Neuron (in vitro differentiated cells): ENCODE measurements around the gene APOB.

Experiments used
- H2AFZ ChIP-seq: one replicate; pipeline ENCODE4 v1.6.1; 2013; ENCODE audit warnings: low read depth, mild to moderate bottlenecking, inconsistent platforms, low read length, moderate library complexity
- H3K27me3 ChIP-seq: one replicate; pipeline ENCODE4 v1.6.1; 2013; ENCODE audit warnings: low read length; ENCODE audit not compliant: insufficient read depth
- H3K36me3 ChIP-seq: one replicate; pipeline ENCODE4 v1.6.1; 2013; ENCODE audit warnings: low read length; ENCODE audit not compliant: insufficient read depth
- H3K4me1 ChIP-seq: one replicate; pipeline ENCODE4 v1.6.1; 2013; ENCODE audit warnings: low read length; ENCODE audit not compliant: insufficient read depth
- H3K4me3 ChIP-seq: 2 replicates; pipeline ENCODE4 v1.5.1; 2013; ENCODE audit warnings: mild to moderate bottlenecking, low read length, moderate library complexity
- H3K9me3 ChIP-seq: one replicate; pipeline ENCODE4 v1.6.1; 2013; ENCODE audit warnings: low read length

The APOB gene

GRCh38 chr2:21024198-21024597, 19.7 kb downstream of the APOB start:
- no peak overlapping the region for H2AFZ ChIP-seq
- no peaks in the 10 kb centered on the region for H3K27me3 ChIP-seq
- H3K4me3 ChIP-seq: no peak overlapping the region
- no peaks in the 10 kb centered on the region for H3K9me3 ChIP-seq
- H3K4me1 ChIP-seq: no peaks in the 10 kb centered on the region
- no peaks in the 10 kb centered on the region for H3K36me3 ChIP-seq

DNA sequence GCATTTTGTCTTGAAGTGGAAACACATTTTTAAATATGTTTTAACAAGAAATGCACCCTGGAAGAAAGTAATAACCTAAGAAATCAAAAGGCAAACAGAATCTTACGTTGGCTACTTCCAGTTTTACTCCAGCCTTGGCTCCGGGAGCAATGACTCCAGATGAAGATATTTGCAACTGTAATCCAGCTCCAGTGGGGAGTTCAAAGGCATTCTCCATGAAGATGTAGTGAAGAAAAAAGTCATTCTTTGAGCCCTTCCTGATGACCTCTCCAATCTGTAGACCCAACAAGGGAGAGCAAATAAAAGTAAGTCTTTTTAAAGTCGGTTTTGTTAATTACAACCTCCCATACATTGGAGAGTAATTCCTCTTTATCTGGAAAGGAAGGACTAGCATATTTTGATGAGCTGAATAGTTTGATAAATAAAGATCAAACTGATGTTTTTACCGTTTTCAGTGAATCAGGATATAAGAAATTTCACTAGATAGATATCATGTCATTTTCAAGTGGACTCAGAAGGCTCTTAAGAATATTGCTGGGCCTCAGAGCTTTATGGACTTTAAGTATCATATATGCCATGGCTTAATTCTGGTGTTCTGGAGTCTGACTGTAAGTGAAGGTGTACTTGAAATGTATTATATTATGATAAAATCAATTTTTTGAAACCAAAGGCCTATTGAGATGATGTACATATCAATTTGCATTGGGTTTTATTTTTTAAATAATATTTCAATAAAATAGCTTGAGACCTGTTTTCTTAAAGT, 20.3 kb downstream of the APOB start:
- no peaks in the 10 kb centered on the region for H3K36me3 ChIP-seq
- H3K9me3 ChIP-seq: no peaks in the 10 kb centered on the region
- H3K4me1 ChIP-seq: no peaks in the 10 kb centered on the region
- no peak overlapping the region for H3K4me3 ChIP-seq
- H2AFZ ChIP-seq: no peak overlapping the region
- no peaks in the 10 kb centered on the region for H3K27me3 ChIP-seq

GRCh38 chr2:21022792-21023367, 21.0 kb downstream of the APOB start:
- H3K4me3 ChIP-seq: no peak overlapping the region
- H3K36me3 ChIP-seq: no peaks in the 10 kb centered on the region
- H3K4me1 ChIP-seq: no peaks in the 10 kb centered on the region
- no peak overlapping the region for H2AFZ ChIP-seq
- no peaks in the 10 kb centered on the region for H3K9me3 ChIP-seq
- H3K27me3 ChIP-seq: no peaks in the 10 kb centered on the region

GRCh38 chr2:21021430-21021829, 22.4 kb downstream of the APOB start:
- Histone ChIP-seq H3K4me1 (no peaks in the 10 kb centered on the region), H3K27me3 (no peaks in the 10 kb centered on the region), H2AFZ (no peak overlapping the region), H3K9me3 (no peaks in the 10 kb centered on the region), H3K4me3 (no peak overlapping the region), H3K36me3 (no peaks in the 10 kb centered on the region)

DNA sequence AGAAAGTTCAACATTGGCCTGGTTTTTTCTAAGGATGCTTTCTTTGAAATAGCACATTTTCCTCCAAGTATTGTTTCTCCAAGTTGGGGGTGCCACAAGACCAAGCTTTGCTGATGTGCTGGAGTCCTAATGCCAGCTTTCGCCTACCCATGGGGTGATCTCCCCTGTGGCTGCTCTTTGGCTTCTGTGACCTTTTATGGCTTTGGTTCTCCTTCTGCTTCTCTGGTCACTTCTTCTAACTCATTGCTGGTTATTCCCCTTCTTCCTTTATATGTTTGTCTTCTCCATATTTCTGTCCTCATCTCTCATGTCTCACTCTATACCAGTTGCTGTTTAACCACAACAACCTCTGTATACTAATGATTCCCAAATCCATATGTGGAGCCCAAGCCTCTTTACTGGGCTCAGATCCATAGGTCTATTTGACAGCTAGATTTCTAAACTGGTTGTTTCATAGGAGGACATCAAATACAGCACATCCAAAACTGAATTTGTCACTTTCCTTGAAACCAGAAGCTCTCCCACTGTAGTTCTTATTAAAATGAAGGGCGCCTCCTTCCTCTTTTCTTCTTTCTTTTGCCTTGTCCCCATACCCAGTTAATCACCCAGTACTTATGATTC, 23.1 kb downstream of the APOB start:
- Histone ChIP-seq H3K4me3 (no peak overlapping the region), H3K4me1 (no peaks in the 10 kb centered on the region), H3K27me3 (no peaks in the 10 kb centered on the region), H3K9me3 (no peaks in the 10 kb centered on the region), H3K36me3 (no peaks in the 10 kb centered on the region), H2AFZ (no peak overlapping the region)

DNA sequence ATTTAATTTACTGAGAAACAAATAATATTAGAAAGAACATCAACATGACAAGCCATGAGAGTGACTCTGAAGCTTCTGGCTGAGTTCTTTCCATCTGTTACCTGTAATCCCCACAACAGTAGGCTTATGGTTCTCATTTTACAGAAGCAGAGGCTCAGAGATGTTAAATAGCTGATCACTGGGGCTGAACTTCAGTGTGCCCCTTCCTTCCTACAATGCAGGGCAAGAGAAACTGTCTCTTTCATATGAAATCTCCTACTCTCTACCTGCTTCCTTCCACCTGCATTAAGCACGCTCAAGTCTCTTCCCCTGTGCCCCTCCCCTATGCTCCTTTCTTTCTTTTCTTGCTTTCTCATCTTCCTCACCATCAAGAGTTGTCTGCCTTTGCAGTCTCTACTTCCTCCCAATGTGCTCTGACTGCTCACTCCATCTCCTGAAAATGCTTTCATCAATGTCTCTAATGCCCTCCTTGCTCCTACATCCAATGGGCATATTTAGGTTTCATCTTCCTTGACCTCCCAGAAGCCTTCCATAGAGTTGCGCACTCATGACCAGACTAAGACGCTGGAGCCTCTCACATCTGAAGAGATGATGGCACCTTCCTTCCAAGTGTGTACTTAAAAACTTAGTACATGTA, 23.7 kb downstream of the APOB start:
- Histone ChIP-seq H3K4me3 (no peak overlapping the region), H3K9me3 (no peaks in the 10 kb centered on the region), H3K36me3 (no peaks in the 10 kb centered on the region)

DNA sequence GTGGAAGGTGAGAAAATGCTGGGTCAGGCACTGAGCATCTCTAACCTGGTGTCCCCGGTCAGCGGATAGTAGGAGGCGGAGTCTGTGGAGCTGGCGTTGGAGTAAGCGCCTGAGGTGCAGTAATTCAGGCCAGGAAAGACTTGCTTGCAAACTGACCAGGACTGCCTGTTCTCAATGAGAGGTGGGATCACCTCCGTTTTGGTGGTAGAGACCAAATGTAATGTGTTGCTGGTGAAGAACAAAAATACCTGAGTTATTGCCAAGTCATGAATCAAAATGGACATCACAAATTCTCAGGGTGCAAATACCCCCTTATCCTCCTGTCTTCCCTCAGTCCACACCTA, 24.2 kb downstream of the APOB start:
- Histone ChIP-seq H3K36me3 (no peaks in the 10 kb centered on the region), H3K9me3 (no peaks in the 10 kb centered on the region), H2AFZ (no peak overlapping the region), H3K27me3 (no peaks in the 10 kb centered on the region), H3K4me1 (no peaks in the 10 kb centered on the region), H3K4me3 (no peak overlapping the region)

More for the DNA sequence above, 23.7 kb downstream of the APOB start:
- Histone ChIP-seq H2AFZ (no peak overlapping the region), H3K27me3 (no peaks in the 10 kb centered on the region), H3K4me1 (no peaks in the 10 kb centered on the region)

GRCh38 chr2:21019000-21019677, 24.7 kb downstream of the APOB start:
- H3K9me3 ChIP-seq: no peaks in the 10 kb centered on the region
- no peak overlapping the region for H2AFZ ChIP-seq
- H3K36me3 ChIP-seq: no peaks in the 10 kb centered on the region
- no peaks in the 10 kb centered on the region for H3K4me1 ChIP-seq
- H3K27me3 ChIP-seq: no peaks in the 10 kb centered on the region
- H3K4me3 ChIP-seq: no peak overlapping the region

DNA sequence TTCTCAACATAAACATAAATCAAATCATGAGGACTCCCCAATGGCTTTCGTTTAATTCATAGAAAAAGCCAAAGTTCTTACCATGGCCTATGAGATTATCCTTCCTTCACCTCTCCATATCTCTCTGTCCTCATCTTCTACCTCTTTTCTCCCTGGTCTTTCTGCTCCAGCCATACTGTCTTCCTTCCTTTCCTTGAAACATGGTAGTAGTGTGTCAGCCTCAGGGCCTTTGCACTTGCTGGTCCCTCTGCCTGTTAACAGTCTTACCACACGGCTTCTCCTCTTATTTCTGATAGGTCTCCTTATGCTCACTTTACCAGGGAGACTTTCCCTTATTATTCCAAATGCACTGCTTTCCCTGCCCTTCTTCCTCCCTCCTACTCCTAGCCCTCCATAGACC, 25.6 kb downstream of the APOB start:
- H2AFZ ChIP-seq: no peak overlapping the region
- H3K36me3 ChIP-seq: no peaks in the 10 kb centered on the region
- H3K4me1 ChIP-seq: no peaks in the 10 kb centered on the region
- no peaks in the 10 kb centered on the region for H3K27me3 ChIP-seq
- H3K9me3 ChIP-seq: no peaks in the 10 kb centered on the region
- no peak overlapping the region for H3K4me3 ChIP-seq

DNA sequence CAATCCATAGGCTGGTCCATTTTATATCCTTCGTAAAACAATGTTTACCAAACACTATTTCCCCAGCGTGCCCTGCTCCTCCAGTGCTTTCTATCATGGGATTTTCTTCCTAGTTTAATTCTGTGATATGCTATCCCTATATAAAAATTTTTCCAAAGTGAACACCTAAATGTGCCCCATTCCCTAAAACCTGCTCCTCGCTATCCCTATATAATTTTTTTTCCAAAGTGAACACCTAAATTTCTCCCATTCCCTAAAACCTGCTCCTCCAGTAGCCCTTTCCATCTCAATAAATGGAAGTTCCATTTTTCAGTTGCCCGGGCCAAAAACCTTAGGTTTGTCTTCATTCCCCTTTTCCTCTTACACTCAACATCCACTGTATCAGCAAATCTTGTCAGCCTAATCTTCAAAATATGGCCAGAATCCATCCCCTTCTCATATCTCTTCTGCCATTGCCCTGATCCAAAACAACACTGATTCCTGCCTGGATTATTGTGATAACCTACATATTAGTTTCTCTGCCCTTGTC, 26.1 kb downstream of the APOB start:
- H3K36me3 ChIP-seq: no peaks in the 10 kb centered on the region
- H2AFZ ChIP-seq: no peak overlapping the region
- no peaks in the 10 kb centered on the region for H3K27me3 ChIP-seq
- H3K4me1 ChIP-seq: no peaks in the 10 kb centered on the region
- H3K9me3 ChIP-seq: no peaks in the 10 kb centered on the region
- no peak overlapping the region for H3K4me3 ChIP-seq

GRCh38 chr2:21015281-21015645, 28.6 kb downstream of the APOB start:
- H2AFZ ChIP-seq: no peak overlapping the region
- no peaks in the 10 kb centered on the region for H3K9me3 ChIP-seq
- no peaks in the 10 kb centered on the region for H3K27me3 ChIP-seq
- H3K36me3 ChIP-seq: no peaks in the 10 kb centered on the region
- H3K4me1 ChIP-seq: no peaks in the 10 kb centered on the region
- H3K4me3 ChIP-seq: no peak overlapping the region

GRCh38 chr2:21014364-21015280, 29.3 kb downstream of the APOB start:
- Histone ChIP-seq H3K27me3 (no peaks in the 10 kb centered on the region), H3K9me3 (no peaks in the 10 kb centered on the region), H3K36me3 (no peaks in the 10 kb centered on the region), H2AFZ (no peak overlapping the region), H3K4me1 (no peaks in the 10 kb centered on the region), H3K4me3 (no peak overlapping the region)
